Activated CD8-positive, alpha-beta T cell treated with anti-CD3 and anti-CD28 coated beads for 36 hours (primary cell): ENCODE results near the gene FILIP1. TPM values are rescaled to one million over a fixed set of nuclear protein-coding genes. Genes with fewer than 3 reads are reported as not detected.

Source experiments
- ATAC-seq: fragments of 200-7000 bp; cut with Tn5 transposase; one replicate; pipeline ENCODE4 v1.10.0; 2021; ENCODE audit warnings: mild to moderate bottlenecking, moderate library complexity
- CTCF ChIA-PET: fragments of 350-600 bp; sonication (Branson Sonifier 250); formaldehyde crosslinking; loops from one replicate; lab custom pipeline; 2021; ENCODE audit warnings: antibody characterized with exemption; lab: Charles Lee
- POLR2A ChIA-PET: fragments of 350-600 bp; sonication (Branson Sonifier 250); formaldehyde crosslinking; loops from one replicate; lab custom pipeline; 2021; ENCODE audit warnings: antibody characterized with exemption; lab: Charles Lee
- DNase-seq: peaks from one replicate; pipeline ENCODE4 v3.0.0-alpha.2; 2020
- H3K27ac Mint-ChIP-seq: one replicate; pipeline ENCODE4 v1.8.0; 2021; ENCODE audit warnings: mild to moderate bottlenecking, mixed read lengths
- H3K27me3 Mint-ChIP-seq: one replicate; pipeline ENCODE4 v1.8.0; 2021; ENCODE audit warnings: mixed read lengths
- H3K36me3 Mint-ChIP-seq: one replicate; pipeline ENCODE4 v1.8.0; 2021; ENCODE audit warnings: low read depth, mixed read lengths
- H3K4me1 Mint-ChIP-seq: one replicate; pipeline ENCODE4 v1.8.0; 2021; ENCODE audit warnings: low read depth, mixed read lengths
- H3K4me3 Mint-ChIP-seq: one replicate; pipeline ENCODE4 v1.8.0; 2021; ENCODE audit warnings: mild to moderate bottlenecking, moderate library complexity, mixed read lengths
- H3K9me3 Mint-ChIP-seq: one replicate; pipeline ENCODE4 v1.8.0; 2021; ENCODE audit warnings: mixed read lengths
- CTCF ChIP-seq: fragments of 200-600 bp; IDR thresholded peaks from one replicate; pipeline ENCODE4 v1.8.0; 2022; ENCODE audit warnings: antibody characterized with exemption, mild to moderate bottlenecking
- intact Hi-C: fragments of 100-400 bp; cut with micrococcal nuclease; formaldehyde crosslinking; loops from one replicate; pipeline ENCODE4 v1.10.0; 2022
- total RNA-seq, 2 experiments: library from RNA; stranded (reverse); gene quantifications; one replicate each; pipeline ENCODE4 v1.2.3, GENCODE V29; 2021

Gene FILIP1
- total RNA-seq, 2 experiments from 2014 or later, result 0.07 TPM; not detected in 1

- ATAC-seq (no peak), DNase-seq (no peak)
- H3K9me3 Mint-ChIP-seq, result no peaks in the 10 kb centered on the region
- H3K4me3 Mint-ChIP-seq, result no peak overlapping the region
- peaks cover 29% of the 10 kb centered on the region for H3K36me3 Mint-ChIP-seq
- peaks cover 60% of the 10 kb centered on the region for H3K4me1 Mint-ChIP-seq
- intact Hi-C loops, result no loop called here
- no peak for TF ChIP-seq CTCF
- no peak overlapping the region for H3K27ac Mint-ChIP-seq
- ChIA-PET POLR2A (interaction anchor here (2.5 kb wide), 1 partner anchor 36 kb away, joined by 9 read pairs; the partner anchor contains the start of gene COX7A2), CTCF (interaction anchor here (0.6 to 2.1 kb wide), 6 partner anchors 10 to 70 kb away, joined by 3 to 15 read pairs (median 4); no protein-coding TSS in a partner anchor)
- no peaks in the 10 kb centered on the region for H3K27me3 Mint-ChIP-seq
Observed at GRCh38 chr6:75279418-75279817, 214.2 kb downstream of the FILIP1 start.

GRCh38 chr6:75278474-75279077 is 215.0 kb downstream of the FILIP1 start:
- peaks cover 68% of the 10 kb centered on the region for H3K4me1 Mint-ChIP-seq
- peak overlapping the region; percentile 69 for H3K27ac Mint-ChIP-seq
- DNase-seq (no peak), ATAC-seq (peak; percentile 60)
- no peak for TF ChIP-seq CTCF
- H3K4me3 Mint-ChIP-seq, result peak overlapping the region; percentile 3
- intact Hi-C loops, result no loop called here
- CTCF ChIA-PET, result interaction anchor here (1.0 to 2.1 kb wide), 6 partner anchors 11 to 248 kb away, joined by 3 to 15 read pairs (median 4); no protein-coding TSS in a partner anchor
- no peaks in the 10 kb centered on the region for H3K9me3 Mint-ChIP-seq
- POLR2A ChIA-PET, result interaction anchor here (2.5 kb wide), 1 partner anchor 35 kb away, joined by 9 read pairs; the partner anchor contains the start of gene COX7A2
- no peaks in the 10 kb centered on the region for H3K27me3 Mint-ChIP-seq
- H3K36me3 Mint-ChIP-seq, result peaks cover 37% of the 10 kb centered on the region

DNA sequence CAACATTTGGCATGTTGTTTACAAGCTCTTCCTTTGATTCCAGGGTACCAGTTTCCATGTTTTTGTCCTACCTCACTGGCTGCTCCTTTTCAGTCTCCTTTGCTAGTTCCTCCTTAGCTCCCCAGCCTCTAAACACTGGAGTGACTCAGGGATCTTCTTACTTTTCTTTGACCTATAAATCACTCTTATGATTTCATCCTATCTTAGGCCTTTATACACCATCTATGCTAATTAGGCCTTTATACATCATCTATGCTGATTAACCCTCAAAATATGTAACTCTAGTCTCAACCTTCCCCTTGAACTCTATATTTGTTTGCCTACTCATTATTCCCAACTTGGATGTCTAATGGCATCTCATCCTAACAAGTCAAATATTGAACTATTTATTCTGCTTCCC is 218.5 kb downstream of the FILIP1 start:
- CTCF ChIA-PET, result interaction anchor here (1.2 to 2.7 kb wide), 2 partner anchors 8 to 22 kb away, joined by 4 to 14 read pairs; no protein-coding TSS in a partner anchor
- no peaks in the 10 kb centered on the region for H3K27me3 Mint-ChIP-seq
- intact Hi-C loops, result no loop called here
- H3K4me3 Mint-ChIP-seq, result no peak overlapping the region
- POLR2A ChIA-PET, result interaction anchor here (0.7 kb wide), 1 partner anchor 9 kb away, joined by 4 read pairs; no protein-coding TSS in a partner anchor
- peak overlapping the region; percentile 37 for H3K27ac Mint-ChIP-seq
- no peak for DNase-seq
- no peak for TF ChIP-seq CTCF
- peaks cover 77% of the 10 kb centered on the region for H3K4me1 Mint-ChIP-seq
- H3K36me3 Mint-ChIP-seq, result peaks cover 62% of the 10 kb centered on the region
- peak; percentile 57 for ATAC-seq
- H3K9me3 Mint-ChIP-seq, result peaks cover 2% of the 10 kb centered on the region

DNA sequence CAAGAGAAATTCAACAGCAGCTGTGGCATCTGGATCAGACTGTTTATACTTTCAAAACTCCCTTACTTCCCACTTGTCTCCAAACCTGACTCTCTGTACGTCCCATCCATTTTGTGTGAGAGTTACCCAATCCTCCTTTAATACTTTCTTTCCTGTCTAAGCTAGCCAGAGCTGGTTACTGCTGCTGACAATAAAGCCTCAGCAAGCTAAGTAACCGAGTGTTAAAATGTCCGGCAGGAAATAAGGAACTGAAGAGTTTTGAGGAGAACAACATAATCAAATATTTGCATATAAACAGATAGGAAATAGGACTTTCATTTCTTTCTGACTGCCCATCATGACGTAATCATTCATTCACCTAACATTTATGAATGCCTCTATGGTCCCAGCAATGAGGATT is 220.6 kb downstream of the FILIP1 start:
- no peaks in the 10 kb centered on the region for H3K27me3 Mint-ChIP-seq
- CTCF ChIA-PET, result interaction anchor here (1.8 kb wide), 1 partner anchor 8 kb away, joined by 6 read pairs; no protein-coding TSS in a partner anchor

More for the DNA sequence above, 220.6 kb downstream of the FILIP1 start:
- Mint-ChIP-seq H3K4me1 (peaks cover 75% of the 10 kb centered on the region), H3K4me3 (no peak overlapping the region), H3K36me3 (peaks cover 56% of the 10 kb centered on the region), H3K27ac (peak overlapping the region; percentile 82), H3K9me3 (peaks cover 2% of the 10 kb centered on the region)
- TF ChIP-seq CTCF, result no peak
- POLR2A ChIA-PET, result interaction anchor here (0.6 kb wide), 1 partner anchor 21 kb away, joined by 3 read pairs; no protein-coding TSS in a partner anchor
- ATAC-seq, result no peak
- DNase-seq, result no peak
- intact Hi-C loops, result no loop called here
